Stimulated activated CD8-positive, alpha-beta memory T cell treated with anti-CD3 and anti-CD28 coated beads, Interleukin-4, amount 100 ng/mL, for 48 hours (primary cell): ENCODE data around the gene ANKRD10.
A peak's percentile ranks its signal among the peaks of the same experiment; 100 is the strongest.
"Not testable (repeated sequence)": the region's sequence is repeated elsewhere in the genome, so short reads cannot be mapped to it uniquely, and the experiment has no call there.

Source experiments
- DNase-seq: peaks from one replicate; pipeline ENCODE4 v3.0.0-alpha.2; 2020

ANKRD10 gene

DNA sequence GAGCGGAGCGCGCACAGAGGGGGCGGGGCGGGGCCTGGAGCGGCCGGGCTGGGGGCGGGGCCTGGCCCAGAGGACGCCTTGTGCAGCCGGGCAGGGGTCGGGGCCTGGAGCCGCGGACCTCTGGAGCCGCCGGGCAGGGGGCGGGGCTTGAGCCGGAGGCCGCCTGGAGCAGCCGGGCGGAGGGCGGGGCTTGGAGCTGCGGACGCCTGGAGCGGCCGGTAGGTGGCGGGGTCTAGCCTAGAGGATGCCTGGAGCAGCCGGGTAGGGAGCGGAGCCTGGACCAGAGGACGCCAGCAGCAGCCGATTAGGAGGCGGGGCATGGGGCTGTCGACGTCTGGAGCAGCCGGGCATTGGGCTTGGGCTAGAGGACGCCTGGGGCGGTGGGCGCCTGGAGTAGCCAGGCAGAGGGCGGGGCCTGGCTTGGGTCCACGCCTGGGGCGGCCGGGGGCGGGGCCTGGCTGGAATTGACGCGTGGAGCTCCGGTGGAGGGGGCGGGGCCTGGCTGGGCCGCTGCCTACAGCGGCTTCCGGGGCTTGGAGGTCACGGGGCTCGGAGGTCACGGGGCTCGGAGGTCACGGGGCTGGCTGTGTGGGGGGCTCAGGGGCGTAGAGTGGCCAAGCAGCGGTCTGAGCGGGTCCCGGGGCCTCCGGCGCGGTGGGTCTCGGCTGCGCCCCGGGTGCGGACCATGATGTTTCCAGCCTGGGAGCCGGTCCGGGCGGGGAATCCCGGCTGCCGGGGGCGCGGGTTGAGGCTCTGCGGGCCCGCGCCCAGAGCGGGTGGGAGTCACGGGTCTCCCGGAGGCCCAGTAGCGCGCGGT, at the start of gene ANKRD10:
Gene ANKRD10 (minus strand): TSS at position 13 of the 817 bp plus-strand sequence. CDS start 135 bp downstream, outside the sequence.
- peak; percentile 96 for DNase-seq

DNA sequence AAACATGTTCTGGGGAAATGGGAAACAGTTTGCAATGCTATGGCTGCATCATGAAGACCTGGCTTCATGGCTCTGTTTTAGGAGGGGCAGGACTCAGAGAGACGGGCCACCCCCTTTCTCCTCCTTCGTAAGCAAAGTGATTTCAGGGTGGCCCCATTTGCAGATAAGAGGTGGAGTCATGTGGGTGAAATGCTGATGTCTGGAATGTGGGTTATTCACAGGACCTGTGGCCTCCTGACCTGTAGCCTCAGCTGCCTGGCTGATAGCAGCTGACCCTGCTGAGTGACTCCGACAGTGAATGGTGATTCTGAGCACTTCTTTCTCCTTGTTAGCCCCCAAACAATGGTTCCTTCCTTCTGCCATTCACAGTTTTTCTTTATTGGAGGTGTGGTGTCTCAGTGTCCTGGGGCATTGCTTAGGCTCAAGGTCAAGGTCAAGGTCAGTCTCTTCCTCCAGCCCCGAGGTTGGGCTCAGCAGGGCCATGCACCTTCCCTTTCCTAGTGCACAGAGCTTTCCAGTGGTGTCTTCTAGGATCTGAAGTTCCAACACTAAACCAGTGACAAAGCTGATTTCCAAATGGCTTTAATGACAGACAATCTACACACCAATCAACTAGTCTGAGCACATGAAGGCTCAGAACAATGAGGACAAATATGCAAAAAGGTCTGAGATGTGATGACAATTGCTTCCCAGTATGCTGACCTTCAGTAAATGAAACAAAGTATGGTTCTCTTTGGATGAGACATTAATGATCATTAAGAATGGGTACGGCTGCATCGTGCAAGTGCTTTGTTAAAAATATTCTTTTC, 49.6 kb upstream of the ANKRD10 start:
- DNase-seq, result no peak

- DNase-seq, result no peak
Measured at GRCh38 chr13:110963554-110963970, 48.7 kb upstream of the ANKRD10 start.

DNA sequence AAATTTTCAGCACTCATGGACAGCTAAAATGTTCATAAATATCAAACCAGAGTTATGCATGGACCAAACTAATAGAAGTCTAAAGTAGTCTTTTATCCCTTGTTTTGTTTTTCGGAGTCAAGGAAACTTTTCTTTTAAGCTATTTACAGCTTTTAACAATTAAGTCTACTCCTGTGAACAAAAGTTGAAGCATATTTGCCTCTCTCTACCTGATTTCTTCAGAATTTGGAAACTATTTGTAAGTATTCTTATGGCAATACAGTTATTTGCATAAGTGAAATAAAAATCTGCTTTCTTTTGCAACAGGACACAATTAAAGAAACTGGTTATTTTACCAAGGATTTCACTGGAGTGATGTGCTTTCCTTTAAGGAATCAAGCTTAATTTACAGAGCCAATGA, 47.1 kb upstream of the ANKRD10 start:
- no peak for DNase-seq

DNA sequence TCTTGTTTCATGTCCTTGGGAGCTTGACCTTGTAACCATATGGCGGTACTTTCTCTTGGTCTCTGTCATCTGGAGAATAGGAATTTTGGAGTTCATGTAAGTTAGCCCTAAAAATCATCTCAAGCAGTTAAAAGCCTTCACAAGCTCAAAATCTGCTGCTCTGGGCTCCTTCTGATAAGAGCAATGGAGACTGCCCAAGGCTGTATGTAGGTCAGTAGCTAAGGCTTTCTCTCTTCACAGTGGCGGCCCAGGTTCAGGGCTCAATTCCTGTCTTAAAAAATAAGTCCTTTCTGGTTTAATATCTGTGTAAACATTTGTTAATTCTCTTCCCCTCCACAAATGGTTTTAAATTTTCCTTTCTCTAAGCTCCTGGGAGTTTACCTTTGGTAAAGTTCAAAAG, 45.3 kb upstream of the ANKRD10 start:
- no peak for DNase-seq

DNA sequence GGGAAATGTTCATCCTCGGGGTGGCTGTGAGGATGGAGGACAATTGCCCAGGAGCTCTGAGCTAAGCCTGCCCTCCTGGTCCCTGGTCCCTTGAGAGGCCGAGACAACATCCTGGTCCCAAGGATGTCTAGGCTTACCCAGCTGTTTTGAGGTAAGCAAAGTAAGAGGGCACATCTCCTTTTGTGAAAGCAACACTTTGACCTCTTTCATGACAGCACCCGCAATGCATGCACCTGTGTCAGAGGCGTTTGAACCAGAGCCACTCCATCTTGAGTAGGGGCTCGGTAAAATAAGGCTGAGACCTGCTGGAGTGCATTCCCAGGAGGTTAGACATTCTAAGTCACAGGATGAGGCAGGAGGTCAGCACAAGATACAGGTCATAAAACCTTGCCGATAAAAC, 43.1 kb upstream of the ANKRD10 start:
- no peak for DNase-seq

GRCh38 chr13:110957181-110957884, 42.5 kb upstream of the ANKRD10 start:
- DNase-seq, result no peak

- DNase-seq, result not testable (repeated sequence)
Measured at GRCh38 chr13:110956216-110956615, 41.3 kb upstream of the ANKRD10 start.

- DNase-seq, result not testable (repeated sequence)
Measured at GRCh38 chr13:110955608-110956007, 40.7 kb upstream of the ANKRD10 start.

DNA sequence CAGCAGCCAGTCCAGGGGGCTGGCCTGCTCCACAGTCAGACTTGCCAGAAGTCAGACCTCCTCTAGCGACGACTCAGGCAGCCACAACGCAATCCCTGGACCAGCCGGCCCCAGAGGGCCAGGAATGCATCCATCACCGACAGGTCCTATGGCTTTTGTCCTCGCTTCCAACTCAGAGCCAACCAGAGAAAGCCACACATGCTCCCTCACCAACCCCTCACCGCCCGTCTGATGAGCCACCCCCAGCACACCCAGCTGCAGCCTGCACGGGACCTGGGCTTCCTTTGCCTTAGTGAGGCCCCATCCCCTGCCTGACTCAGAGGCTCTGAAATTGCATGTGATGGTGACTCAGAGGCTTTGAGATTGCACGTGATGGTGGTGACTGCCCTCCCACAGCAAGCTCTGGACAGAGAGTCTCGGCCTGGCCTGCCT, 40.2 kb upstream of the ANKRD10 start:
- DNase-seq, result peak; percentile 50

GRCh38 chr13:110954533-110954920, 39.7 kb upstream of the ANKRD10 start:
- not testable (repeated sequence) for DNase-seq

- DNase-seq, result no peak
Measured at GRCh38 chr13:110953833-110954532, 39.1 kb upstream of the ANKRD10 start.

DNA sequence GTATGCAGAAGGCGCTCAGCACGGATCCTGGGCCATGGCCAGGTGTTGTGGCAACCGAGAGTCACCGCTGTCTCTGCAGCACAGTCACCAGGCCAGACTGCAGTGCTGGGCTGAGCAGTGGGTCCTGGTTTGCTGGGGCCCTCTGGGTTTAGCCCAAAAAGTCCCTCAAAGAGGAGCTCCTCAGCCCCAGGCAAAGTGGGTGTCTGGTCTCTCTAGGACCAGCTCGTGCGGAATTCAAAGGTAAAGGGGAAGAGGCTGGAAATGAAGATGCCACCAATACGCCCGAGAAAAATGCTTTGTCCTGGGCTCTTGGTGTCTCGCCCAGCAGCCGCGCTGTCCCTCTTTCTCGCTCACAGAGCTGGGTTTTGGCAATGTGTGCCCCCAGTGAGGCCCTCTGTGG, 38.5 kb upstream of the ANKRD10 start:
- DNase-seq, result no peak

DNA sequence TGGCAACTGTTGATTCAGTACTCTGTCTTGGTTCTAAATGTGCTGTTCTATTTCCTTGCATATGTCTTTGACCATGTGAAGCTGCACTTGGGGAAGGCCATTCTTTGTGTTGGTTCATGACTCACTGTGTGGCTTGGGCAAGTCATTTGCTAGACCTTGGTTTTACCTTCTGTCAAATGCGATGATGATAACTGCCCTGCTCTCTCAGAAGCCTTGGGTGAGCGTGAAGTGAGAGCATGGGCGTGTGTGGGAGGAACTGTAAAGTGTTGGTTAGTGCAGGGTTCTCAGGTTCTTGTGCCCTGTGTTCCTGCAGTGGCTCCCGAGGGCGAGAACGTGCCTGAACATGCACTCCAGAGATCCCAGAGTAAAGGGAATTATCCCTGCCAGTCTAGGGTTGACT, 37.3 kb upstream of the ANKRD10 start:
- DNase-seq, result not testable (repeated sequence)

DNA sequence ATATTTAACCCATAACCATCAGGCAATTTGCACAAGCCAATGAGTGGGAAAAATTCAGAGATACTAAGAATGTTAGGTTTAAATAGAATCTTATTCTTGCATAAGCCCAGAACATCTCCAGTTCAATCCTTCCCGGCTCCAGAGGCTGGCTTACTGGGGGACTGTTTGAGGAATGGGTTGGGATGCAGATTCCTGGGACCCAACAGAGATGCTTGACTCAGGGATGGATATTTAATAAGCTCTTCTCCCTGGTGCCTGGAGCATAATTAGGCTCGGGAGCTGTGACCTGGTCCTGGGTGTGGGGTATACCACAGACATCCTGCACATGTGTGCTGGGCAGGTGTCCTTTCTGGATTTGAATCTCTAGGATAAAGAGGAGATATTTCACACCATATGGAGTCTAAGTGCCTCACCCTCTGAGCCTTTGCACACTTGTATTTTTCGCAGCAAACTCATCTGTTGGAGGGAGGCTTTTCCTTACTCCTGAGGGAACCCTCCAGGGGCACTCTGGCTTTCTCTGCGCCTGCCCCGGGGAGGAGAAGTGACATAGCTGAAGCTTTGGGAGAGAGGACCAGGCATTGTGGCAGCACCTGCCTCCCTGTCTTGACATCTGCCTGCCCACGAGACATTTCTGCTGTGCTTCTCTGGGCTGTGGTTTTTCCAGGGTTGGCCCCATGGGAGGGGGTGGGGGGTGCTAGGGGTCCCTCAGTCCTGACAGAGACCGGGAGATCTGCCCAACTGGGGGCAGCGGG, 36.1 kb upstream of the ANKRD10 start:
- DNase-seq, result no peak

DNA sequence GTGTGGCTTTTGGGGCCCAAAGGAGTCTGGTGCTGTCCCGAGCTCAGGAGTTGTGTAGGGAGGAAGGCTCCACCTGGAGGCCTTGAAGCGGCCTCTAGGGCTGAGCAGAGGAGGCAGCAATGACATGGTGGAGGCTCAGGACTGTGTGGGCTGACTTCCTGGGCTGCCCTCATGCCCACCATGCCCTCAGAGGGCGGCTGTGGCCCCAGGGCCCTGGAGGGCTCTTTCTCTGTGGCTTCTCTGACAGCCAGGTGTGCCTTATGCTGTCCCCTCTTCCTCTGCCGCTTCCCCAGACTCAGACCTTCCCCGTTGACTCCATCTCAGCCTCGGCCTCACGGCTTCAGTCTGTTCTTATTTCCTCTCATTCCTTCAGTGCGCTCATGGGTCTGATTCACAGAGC, 35.5 kb upstream of the ANKRD10 start:
- no peak for DNase-seq

GRCh38 chr13:110949628-110950027, 34.8 kb upstream of the ANKRD10 start:
- DNase-seq, result no peak

DNA sequence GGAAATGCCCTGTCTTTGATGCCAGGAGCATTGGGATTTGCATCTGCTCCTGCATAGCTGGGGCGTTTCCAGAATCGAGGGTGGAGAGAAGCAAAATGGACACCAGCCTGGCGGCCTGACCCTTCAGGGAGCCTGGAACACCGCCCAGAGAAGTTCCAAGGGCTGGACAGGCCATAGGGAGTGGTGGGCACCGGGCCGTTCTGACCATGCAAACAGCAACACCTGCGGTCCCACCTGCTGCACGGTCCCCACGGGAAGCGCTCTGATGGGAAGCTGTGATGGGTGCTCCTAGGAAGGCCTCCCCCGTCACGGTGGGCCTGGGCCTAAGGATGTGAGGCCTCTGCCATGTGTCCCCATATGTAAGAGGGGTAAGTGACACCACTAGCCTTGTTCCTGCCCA, 34.2 kb upstream of the ANKRD10 start:
- DNase-seq, result no peak

- not testable (repeated sequence) for DNase-seq
Measured at GRCh38 chr13:110947338-110947737, 32.5 kb upstream of the ANKRD10 start.

- DNase-seq, result no peak
Measured at GRCh38 chr13:110945928-110946570, 31.2 kb upstream of the ANKRD10 start.
